Parathyroid adenoma (tissue), 2 donors: ENCODE results near the gene PROKR1.

Experiments
- H2AFZ ChIP-seq: fragments of 300-600 bp; sonication (generic); one replicate; pipeline ENCODE4 v1.7.0; 2017; ENCODE audit warnings: antibody characterized with exemption, mild to moderate bottlenecking
- H3K27ac ChIP-seq: fragments of 300-600 bp; sonication (generic); one replicate; pipeline ENCODE4 v1.7.0; 2017
- H3K27me3 ChIP-seq: fragments of 300-600 bp; sonication (generic); one replicate; pipeline ENCODE4 v1.7.0; 2017; ENCODE audit warnings: low read length; ENCODE audit not compliant: control insufficient read depth, insufficient read depth
- H3K36me3 ChIP-seq: fragments of 300-600 bp; sonication (generic); one replicate; pipeline ENCODE4 v1.7.0; 2017; ENCODE audit warnings: low read length; ENCODE audit not compliant: control insufficient read depth, insufficient read depth
- H3K4me1 ChIP-seq: fragments of 300-600 bp; sonication (generic); one replicate; pipeline ENCODE4 v1.7.0; 2017; ENCODE audit warnings: control low read depth
- H3K4me2 ChIP-seq: fragments of 300-600 bp; sonication (generic); one replicate; pipeline ENCODE4 v1.7.0; 2017; ENCODE audit warnings: low read length
- H3K4me3 ChIP-seq: fragments of 300-600 bp; sonication (generic); one replicate; pipeline ENCODE4 v1.7.0; 2017; ENCODE audit warnings: low read depth, low read length
- H3K79me2 ChIP-seq: fragments of 300-600 bp; sonication (generic); one replicate; pipeline ENCODE4 v1.7.0; 2017; ENCODE audit warnings: control low read depth
- H3K9ac ChIP-seq: fragments of 300-600 bp; sonication (generic); one replicate; pipeline ENCODE4 v1.7.0; 2017; ENCODE audit warnings: mild to moderate bottlenecking
- H3K9me3 ChIP-seq: fragments of 300-600 bp; sonication (generic); one replicate; pipeline ENCODE4 v1.7.0; 2017; ENCODE audit warnings: low read length; ENCODE audit not compliant: control insufficient read depth
- TF ChIP-seq, protein P1 (sequence below): fragments of 300-600 bp; sonication (generic); IDR thresholded peaks from one replicate; pipeline ENCODE4 v1.7.0; 2017; ENCODE audit warnings: antibody characterized with exemption, mild to moderate bottlenecking
- donor health status: primary hyperparathyroidism.

Gene PROKR1

GRCh38 chr2:68662466-68662865 is 19.1 kb downstream of the PROKR1 start:
- TF ChIP-seq, protein P1, sequence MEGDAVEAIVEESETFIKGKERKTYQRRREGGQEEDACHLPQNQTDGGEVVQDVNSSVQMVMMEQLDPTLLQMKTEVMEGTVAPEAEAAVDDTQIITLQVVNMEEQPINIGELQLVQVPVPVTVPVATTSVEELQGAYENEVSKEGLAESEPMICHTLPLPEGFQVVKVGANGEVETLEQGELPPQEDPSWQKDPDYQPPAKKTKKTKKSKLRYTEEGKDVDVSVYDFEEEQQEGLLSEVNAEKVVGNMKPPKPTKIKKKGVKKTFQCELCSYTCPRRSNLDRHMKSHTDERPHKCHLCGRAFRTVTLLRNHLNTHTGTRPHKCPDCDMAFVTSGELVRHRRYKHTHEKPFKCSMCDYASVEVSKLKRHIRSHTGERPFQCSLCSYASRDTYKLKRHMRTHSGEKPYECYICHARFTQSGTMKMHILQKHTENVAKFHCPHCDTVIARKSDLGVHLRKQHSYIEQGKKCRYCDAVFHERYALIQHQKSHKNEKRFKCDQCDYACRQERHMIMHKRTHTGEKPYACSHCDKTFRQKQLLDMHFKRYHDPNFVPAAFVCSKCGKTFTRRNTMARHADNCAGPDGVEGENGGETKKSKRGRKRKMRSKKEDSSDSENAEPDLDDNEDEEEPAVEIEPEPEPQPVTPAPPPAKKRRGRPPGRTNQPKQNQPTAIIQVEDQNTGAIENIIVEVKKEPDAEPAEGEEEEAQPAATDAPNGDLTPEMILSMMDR: no peak
- no peak overlapping the region for H3K27ac ChIP-seq
- H3K4me1 ChIP-seq: no peaks in the 10 kb centered on the region
- H3K9ac ChIP-seq: no peak overlapping the region
- no peaks in the 10 kb centered on the region for H3K79me2 ChIP-seq
- no peak overlapping the region for H2AFZ ChIP-seq
- H3K27me3 ChIP-seq: no peaks in the 10 kb centered on the region
- H3K4me2 ChIP-seq: no peak overlapping the region
- H3K9me3 ChIP-seq: peaks cover 2% of the 10 kb centered on the region
- H3K4me3 ChIP-seq: no peak overlapping the region
- H3K36me3 ChIP-seq: no peaks in the 10 kb centered on the region

DNA sequence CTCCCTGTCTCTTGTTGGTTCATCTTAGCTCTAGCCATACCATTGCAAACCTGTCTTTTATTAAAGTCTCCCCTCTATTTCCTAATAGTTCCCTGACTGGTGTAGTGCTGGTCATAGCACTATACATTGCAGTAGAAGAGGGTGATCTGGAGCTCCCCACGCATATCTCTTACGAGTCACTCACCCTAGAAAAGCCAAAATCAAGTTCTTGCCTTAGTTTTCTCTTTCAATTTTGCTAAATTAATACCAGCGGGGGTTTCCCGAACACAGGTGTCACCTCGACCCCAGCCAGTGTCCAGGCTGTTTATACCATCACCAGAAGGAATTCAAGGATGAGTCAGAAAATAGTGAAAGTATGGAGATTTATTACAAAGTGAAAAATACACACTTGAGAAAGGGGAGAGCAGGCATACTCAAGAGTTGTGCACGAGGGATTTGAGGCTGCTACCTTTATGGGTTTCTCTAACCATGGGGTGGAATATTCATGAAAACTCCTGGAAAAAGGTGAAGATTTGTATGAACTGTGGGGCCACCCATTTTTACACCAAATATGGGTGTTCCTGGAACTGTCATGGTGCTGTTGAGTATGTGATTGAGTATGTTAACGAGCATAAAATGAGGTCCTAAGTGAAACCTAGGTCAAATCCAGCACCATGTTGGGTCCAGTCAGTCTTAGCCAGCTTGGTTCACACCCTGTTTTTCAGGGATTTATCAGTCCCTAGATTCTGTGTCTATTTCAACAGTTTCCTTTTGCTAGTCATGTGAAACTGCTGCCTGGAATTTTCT is 20.2 kb downstream of the PROKR1 start:
- Histone ChIP-seq H3K4me1 (no peaks in the 10 kb centered on the region), H3K9me3 (peaks cover 3% of the 10 kb centered on the region), H3K27ac (no peak overlapping the region), H2AFZ (no peak overlapping the region), H3K27me3 (no peaks in the 10 kb centered on the region), H3K4me2 (no peak overlapping the region), H3K79me2 (no peaks in the 10 kb centered on the region), H3K36me3 (no peaks in the 10 kb centered on the region), H3K9ac (no peak overlapping the region), H3K4me3 (no peak overlapping the region)
- TF ChIP-seq, protein P1: no peak

- TF ChIP-seq, protein P1: no peak
- no peak overlapping the region for H3K4me3 ChIP-seq
- no peak overlapping the region for H3K9ac ChIP-seq
Measured at GRCh38 chr2:68667371-68667770, 24.0 kb downstream of the PROKR1 start.

GRCh38 chr2:68669651-68670050 is 26.3 kb downstream of the PROKR1 start:
- TF ChIP-seq, protein P1: no peak
- Histone ChIP-seq H3K79me2 (no peaks in the 10 kb centered on the region), H2AFZ (no peak overlapping the region), H3K4me1 (no peaks in the 10 kb centered on the region), H3K4me2 (no peak overlapping the region), H3K36me3 (no peaks in the 10 kb centered on the region), H3K9ac (no peak overlapping the region), H3K27ac (no peak overlapping the region), H3K4me3 (no peak overlapping the region), H3K9me3 (peaks cover 3% of the 10 kb centered on the region), H3K27me3 (no peaks in the 10 kb centered on the region)

More at GRCh38 chr2:68667371-68667770, 24.0 kb downstream of the PROKR1 start:
- Histone ChIP-seq H2AFZ (no peak overlapping the region), H3K79me2 (no peaks in the 10 kb centered on the region), H3K9me3 (peaks cover 3% of the 10 kb centered on the region), H3K27me3 (no peaks in the 10 kb centered on the region), H3K36me3 (no peaks in the 10 kb centered on the region), H3K4me1 (no peaks in the 10 kb centered on the region), H3K27ac (no peak overlapping the region), H3K4me2 (no peak overlapping the region)

GRCh38 chr2:68671961-68672360 is 28.6 kb downstream of the PROKR1 start:
- Histone ChIP-seq H3K4me1 (no peaks in the 10 kb centered on the region), H3K9ac (no peak overlapping the region), H3K27me3 (no peaks in the 10 kb centered on the region), H3K4me3 (no peak overlapping the region), H3K79me2 (no peaks in the 10 kb centered on the region), H3K4me2 (no peak overlapping the region), H3K36me3 (no peaks in the 10 kb centered on the region), H3K27ac (no peak overlapping the region), H2AFZ (no peak overlapping the region), H3K9me3 (peaks cover 3% of the 10 kb centered on the region)
- TF ChIP-seq, protein P1: no peak
